Activated T-helper 1 cell treated with anti-CD3 and anti-CD28 coated beads, Interleukin-2, amount 50 U/mL, for 16 hours (primary cell): ENCODE results near the gene NFIX.

Experiments
- DNase-seq, 2 donors: peaks; one replicate each; pipeline ENCODE4 v3.0.0-alpha.2; 2020; ENCODE audit warnings: low read depth in 1 of 2, low spot score in 1 of 2

Gene NFIX

GRCh38 chr19:13054626-13055212 lies 59.4 kb downstream of the NFIX start:
- DNase-seq: no peak

- no peak for DNase-seq
Measured at GRCh38 chr19:13055213-13056051, 60.2 kb downstream of the NFIX start.

GRCh38 chr19:13056052-13056660 lies 60.9 kb downstream of the NFIX start:
- no peak for DNase-seq

GRCh38 chr19:13057147-13057572 lies 61.9 kb downstream of the NFIX start:
- no peak for DNase-seq

- no peak for DNase-seq
Measured at GRCh38 chr19:13057744-13058143, 62.5 kb downstream of the NFIX start.

GRCh38 chr19:13058951-13059660 lies 63.8 kb downstream of the NFIX start:
- DNase-seq: no peak

- no peak for DNase-seq
Measured at GRCh38 chr19:13060233-13060963, 65.1 kb downstream of the NFIX start.

GRCh38 chr19:13060964-13061927 lies 66.0 kb downstream of the NFIX start:
- peak; percentile 57 to 61 for DNase-seq

- no peak for DNase-seq
Measured at GRCh38 chr19:13062317-13062716, 67.0 kb downstream of the NFIX start.

GRCh38 chr19:13063461-13064091 lies 68.3 kb downstream of the NFIX start:
- DNase-seq: no peak

- no peak for DNase-seq
Measured at GRCh38 chr19:13064092-13064489, 68.8 kb downstream of the NFIX start.

- DNase-seq: no peak
Measured at GRCh38 chr19:13066226-13066625, 71.0 kb downstream of the NFIX start.

- no peak for DNase-seq
Measured at GRCh38 chr19:13066933-13067807, 71.9 kb downstream of the NFIX start.

- DNase-seq: no peak
Measured at GRCh38 chr19:13068085-13068846, 73.0 kb downstream of the NFIX start.

- no peak for DNase-seq
Measured at GRCh38 chr19:13069415-13070359, 74.4 kb downstream of the NFIX start.

- DNase-seq: no peak
Measured at GRCh38 chr19:13070425-13071140, 75.3 kb downstream of the NFIX start.
